ENCODE data around the gene NAT16.

- TF ChIP-seq POLR2A (IDR thresholded peaks at IDR 0.05; ENCODE audit: low read depth) (no peak), CTCF (IDR thresholded peaks at IDR 0.05) (no peak), POLR2AphosphoS5 (IDR thresholded peaks at IDR 0.05) (no peak)
Measured at GRCh38 chr7:101200862-101201599, 20.9 kb upstream of the NAT16 start, which contains the start of gene MOGAT3.

Data from esophagus muscularis mucosa (tissue), 3 donors.